GM12872 (cell line): ENCODE data around the gene KCNJ5.

Source experiments
- CTCF ChIP-seq: IDR thresholded peaks from 3 replicates; pipeline ENCODE4 v1.5.1; 2011; ENCODE audit warnings: low read depth, mild to moderate bottlenecking, low read length, moderate library complexity; ENCODE audit not compliant: insufficient read depth

Gene KCNJ5

GRCh38 chr11:128852327-128853023 is 38.7 kb upstream of the KCNJ5 start:
- no peak for TF ChIP-seq CTCF

- TF ChIP-seq CTCF, result no peak
Observed at GRCh38 chr11:128853559-128853958, 37.6 kb upstream of the KCNJ5 start.

GRCh38 chr11:128854841-128855240 is 36.3 kb upstream of the KCNJ5 start:
- TF ChIP-seq CTCF, result no peak

GRCh38 chr11:128856241-128856640 is 34.9 kb upstream of the KCNJ5 start:
- no peak for TF ChIP-seq CTCF

GRCh38 chr11:128857341-128857740 is 33.8 kb upstream of the KCNJ5 start:
- no peak for TF ChIP-seq CTCF

GRCh38 chr11:128859563-128860441 is 31.4 kb upstream of the KCNJ5 start:
- TF ChIP-seq CTCF, result peak; percentile 97

- TF ChIP-seq CTCF, result no peak
Observed at GRCh38 chr11:128860571-128861361, 30.4 kb upstream of the KCNJ5 start.
